Measurements from ENCODE around the gene CDK17.

DNA sequence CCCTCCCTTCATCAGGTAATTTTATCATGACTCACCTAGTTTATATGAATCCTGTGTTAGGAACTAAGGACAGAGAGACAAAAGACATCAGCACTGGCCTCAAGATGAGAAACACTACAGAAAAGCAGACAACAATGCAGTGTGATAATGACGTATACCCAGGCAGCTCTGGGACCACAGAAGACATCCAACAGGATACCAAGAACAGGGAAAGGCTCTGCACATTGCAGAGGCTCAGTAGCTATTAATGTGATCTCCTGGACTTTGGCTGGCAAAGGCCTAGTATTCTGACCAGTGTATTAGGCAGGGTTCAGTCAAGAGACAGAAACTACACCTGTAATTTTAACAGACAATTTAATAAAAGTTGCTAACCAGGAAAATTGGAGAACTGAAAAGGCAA, 39.7 kb downstream of the CDK17 start:
- TF ChIP-seq CTCF (IDR thresholded peaks at IDR 0.05) (no peak), POLR2AphosphoS5 (IDR thresholded peaks at IDR 0.05) (no peak)

Data from prostate gland (tissue), 2 donors.